ENCODE data around the gene COPRS. TPM values are rescaled to one million over a fixed set of nuclear protein-coding genes. Genes with fewer than 3 reads are reported as not detected.

Gene COPRS
- total and polyA plus RNA-seq, 2 experiments from 2014 or later = 51.5 to 62.6 TPM

DNA sequence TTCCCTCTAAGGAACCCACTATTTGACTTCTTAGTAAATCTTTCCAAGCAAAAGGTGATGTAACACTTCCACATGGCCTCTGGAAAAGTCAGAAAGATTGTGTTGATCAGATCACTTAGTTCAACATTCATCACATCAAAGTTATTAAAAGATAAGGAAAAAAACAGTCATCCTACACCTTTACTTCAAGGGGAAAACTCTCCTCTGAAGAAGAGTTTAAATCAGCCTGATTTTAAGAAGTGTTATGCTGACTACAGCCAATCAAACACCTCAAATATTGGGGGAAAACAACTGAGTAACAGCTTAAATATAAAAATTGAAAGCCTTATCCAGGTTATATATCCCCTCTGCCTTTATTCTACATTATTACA, 19.6 kb upstream of the COPRS start:
- Histone ChIP-seq H4K20me1 (replicated peaks; ENCODE audit: insufficient read depth) (peaks cover 9% of the 10 kb centered on the region), H3K27ac (ENCODE audit: low read depth) (no peak overlapping the region), H3F3A (replicated peaks; ENCODE audit: low read depth) (no peaks in the 10 kb centered on the region), H3K27me3 (ENCODE audit: insufficient read depth) (no peaks in the 10 kb centered on the region), H3K36me3 (ENCODE audit: insufficient read depth) (peaks cover 71% of the 10 kb centered on the region), H3K4me3 (no peak overlapping the region), H3K4me2 (no peak overlapping the region), H2AFZ (no peak overlapping the region), H3K4me1 (ENCODE audit: insufficient read depth) (no peaks in the 10 kb centered on the region), H3K9me2 (ENCODE audit: insufficient read depth) (no peaks in the 10 kb centered on the region), H3K79me2 (replicated peaks; ENCODE audit: insufficient read depth) (no peaks in the 10 kb centered on the region)
- no peaks in the 10 kb centered on the region; the same call in 2 of the 3 replicates for H3K9me3 Mint-ChIP-seq
- H3K4me3 Mint-ChIP-seq = no peak overlapping the region
- ATAC-seq (no peak), DNase-seq (ENCODE audit: low spot score) (no peak)
- peaks cover 73% of the 10 kb centered on the region for H3K36me3 Mint-ChIP-seq (ENCODE audit: low read depth)
- H3K27me3 Mint-ChIP-seq (ENCODE audit: insufficient read depth, low read depth, poor library complexity) = no peaks in the 10 kb centered on the region
- H3K27ac Mint-ChIP-seq = 0 out of 2 replicates have a peak overlapping the region, but pooled peaks have one; percentile 82
- TF ChIP-seq CREB1 (CRISPR knock-in tag; IDR thresholded peaks at IDR 0.05; ENCODE audit: low read depth) = no peak
- TF ChIP-seq, protein P1, sequence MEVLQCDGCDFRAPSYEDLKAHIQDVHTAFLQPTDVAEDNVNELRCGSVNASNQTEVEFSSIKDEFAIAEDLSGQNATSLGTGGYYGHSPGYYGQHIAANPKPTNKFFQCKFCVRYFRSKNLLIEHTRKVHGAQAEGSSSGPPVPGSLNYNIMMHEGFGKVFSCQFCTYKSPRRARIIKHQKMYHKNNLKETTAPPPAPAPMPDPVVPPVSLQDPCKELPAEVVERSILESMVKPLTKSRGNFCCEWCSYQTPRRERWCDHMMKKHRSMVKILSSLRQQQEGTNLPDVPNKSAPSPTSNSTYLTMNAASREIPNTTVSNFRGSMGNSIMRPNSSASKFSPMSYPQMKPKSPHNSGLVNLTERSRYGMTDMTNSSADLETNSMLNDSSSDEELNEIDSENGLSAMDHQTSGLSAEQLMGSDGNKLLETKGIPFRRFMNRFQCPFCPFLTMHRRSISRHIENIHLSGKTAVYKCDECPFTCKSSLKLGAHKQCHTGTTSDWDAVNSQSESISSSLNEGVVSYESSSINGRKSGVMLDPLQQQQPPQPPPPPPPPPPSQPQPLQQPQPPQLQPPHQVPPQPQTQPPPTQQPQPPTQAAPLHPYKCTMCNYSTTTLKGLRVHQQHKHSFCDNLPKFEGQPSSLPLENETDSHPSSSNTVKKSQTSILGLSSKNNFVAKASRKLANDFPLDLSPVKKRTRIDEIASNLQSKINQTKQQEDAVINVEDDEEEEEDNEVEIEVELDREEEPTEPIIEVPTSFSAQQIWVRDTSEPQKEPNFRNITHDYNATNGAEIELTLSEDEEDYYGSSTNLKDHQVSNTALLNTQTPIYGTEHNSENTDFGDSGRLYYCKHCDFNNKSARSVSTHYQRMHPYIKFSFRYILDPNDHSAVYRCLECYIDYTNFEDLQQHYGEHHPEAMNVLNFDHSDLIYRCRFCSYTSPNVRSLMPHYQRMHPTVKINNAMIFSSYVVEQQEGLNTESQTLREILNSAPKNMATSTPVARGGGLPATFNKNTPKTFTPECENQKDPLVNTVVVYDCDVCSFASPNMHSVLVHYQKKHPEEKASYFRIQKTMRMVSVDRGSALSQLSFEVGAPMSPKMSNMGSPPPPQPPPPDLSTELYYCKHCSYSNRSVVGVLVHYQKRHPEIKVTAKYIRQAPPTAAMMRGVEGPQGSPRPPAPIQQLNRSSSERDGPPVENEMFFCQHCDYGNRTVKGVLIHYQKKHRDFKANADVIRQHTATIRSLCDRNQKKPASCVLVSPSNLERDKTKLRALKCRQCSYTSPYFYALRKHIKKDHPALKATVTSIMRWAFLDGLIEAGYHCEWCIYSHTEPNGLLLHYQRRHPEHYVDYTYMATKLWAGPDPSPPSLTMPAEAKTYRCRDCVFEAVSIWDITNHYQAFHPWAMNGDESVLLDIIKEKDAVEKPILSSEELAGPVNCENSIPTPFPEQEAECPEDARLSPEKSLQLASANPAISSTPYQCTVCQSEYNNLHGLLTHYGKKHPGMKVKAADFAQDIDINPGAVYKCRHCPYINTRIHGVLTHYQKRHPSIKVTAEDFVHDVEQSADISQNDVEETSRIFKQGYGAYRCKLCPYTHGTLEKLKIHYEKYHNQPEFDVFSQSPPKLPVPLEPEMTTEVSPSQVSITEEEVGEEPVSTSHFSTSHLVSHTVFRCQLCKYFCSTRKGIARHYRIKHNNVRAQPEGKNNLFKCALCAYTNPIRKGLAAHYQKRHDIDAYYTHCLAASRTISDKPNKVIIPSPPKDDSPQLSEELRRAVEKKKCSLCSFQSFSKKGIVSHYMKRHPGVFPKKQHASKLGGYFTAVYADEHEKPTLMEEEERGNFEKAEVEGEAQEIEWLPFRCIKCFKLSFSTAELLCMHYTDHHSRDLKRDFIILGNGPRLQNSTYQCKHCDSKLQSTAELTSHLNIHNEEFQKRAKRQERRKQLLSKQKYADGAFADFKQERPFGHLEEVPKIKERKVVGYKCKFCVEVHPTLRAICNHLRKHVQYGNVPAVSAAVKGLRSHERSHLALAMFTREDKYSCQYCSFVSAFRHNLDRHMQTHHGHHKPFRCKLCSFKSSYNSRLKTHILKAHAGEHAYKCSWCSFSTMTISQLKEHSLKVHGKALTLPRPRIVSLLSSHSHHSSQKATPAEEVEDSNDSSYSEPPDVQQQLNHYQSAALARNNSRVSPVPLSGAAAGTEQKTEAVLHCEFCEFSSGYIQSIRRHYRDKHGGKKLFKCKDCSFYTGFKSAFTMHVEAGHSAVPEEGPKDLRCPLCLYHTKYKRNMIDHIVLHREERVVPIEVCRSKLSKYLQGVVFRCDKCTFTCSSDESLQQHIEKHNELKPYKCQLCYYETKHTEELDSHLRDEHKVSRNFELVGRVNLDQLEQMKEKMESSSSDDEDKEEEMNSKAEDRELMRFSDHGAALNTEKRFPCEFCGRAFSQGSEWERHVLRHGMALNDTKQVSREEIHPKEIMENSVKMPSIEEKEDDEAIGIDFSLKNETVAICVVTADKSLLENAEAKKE (CRISPR knock-in tag; IDR thresholded peaks at IDR 0.05) = no peak
- TF ChIP-seq ETS1 (IDR thresholded peaks at IDR 0.05) = no peak
- no peak for TF ChIP-seq POLR2AphosphoS5 (IDR thresholded peaks at IDR 0.05; ENCODE audit: low read depth)
- TF ChIP-seq EZH2 (IDR thresholded peaks at IDR 0.05; ENCODE audit: low read depth, unreplicated experiment) = no peak
- no peak for TF ChIP-seq EZH2phosphoT487 (IDR thresholded peaks at IDR 0.05; ENCODE audit: unreplicated experiment)
- no peak for TF ChIP-seq ZNF331 (CRISPR knock-in tag; IDR thresholded peaks at IDR 0.05; ENCODE audit: low read depth)
- TF ChIP-seq STAT1 (IDR thresholded peaks at IDR 0.05; ENCODE audit: unreplicated experiment) = no peak
- no peak for TF ChIP-seq JUNB (IDR thresholded peaks at IDR 0.05; ENCODE audit: unreplicated experiment)
- no peak for TF ChIP-seq REST (IDR thresholded peaks at IDR 0.05; ENCODE audit: unreplicated experiment)
- no peak for TF ChIP-seq CTCF (conservative IDR thresholded peaks at IDR 0.05; ENCODE audit: low read depth in 2 of 2)
- no peak for TF ChIP-seq ZNF114 (CRISPR knock-in tag; IDR thresholded peaks at IDR 0.05)
- no peak for TF ChIP-seq NANOG (IDR thresholded peaks at IDR 0.05; ENCODE audit: borderline replicate concordance)
- no peaks in the 10 kb centered on the region for H3K4me1 Mint-ChIP-seq

Measured in GM23338 (cell line).